Activated CD4-positive, alpha-beta T cell treated with anti-CD3 and anti-CD28 coated beads, Interleukin-2, amount 10 ng/mL, durations not matched to agents 24 days and 14 days (primary cell): ENCODE results near the gene CIROP. TPM values are rescaled to one million over a fixed set of nuclear protein-coding genes. Genes with fewer than 3 reads are reported as not detected.

Experiments used
- DNase-seq: peaks from one replicate; pipeline ENCODE4 v3.0.0; 2022
- H3K27ac Mint-ChIP-seq: one replicate; pipeline ENCODE4 v1.8.0; 2022; ENCODE audit warnings: mild to moderate bottlenecking, mixed read lengths
- H3K27me3 Mint-ChIP-seq: one replicate; pipeline ENCODE4 v1.8.0; 2022; ENCODE audit warnings: mixed read lengths
- H3K36me3 Mint-ChIP-seq: one replicate; pipeline ENCODE4 v1.8.0; 2022; ENCODE audit warnings: low read depth, mild to moderate bottlenecking, mixed read lengths
- H3K4me1 Mint-ChIP-seq: one replicate; pipeline ENCODE4 v1.8.0; 2021; ENCODE audit warnings: mixed read lengths
- H3K4me3 Mint-ChIP-seq: one replicate; pipeline ENCODE4 v1.8.0; 2022; ENCODE audit warnings: mild to moderate bottlenecking, moderate library complexity, mixed read lengths
- H3K9me3 Mint-ChIP-seq: one replicate; pipeline ENCODE4 v1.8.0; 2021; ENCODE audit warnings: mixed read lengths
- intact Hi-C: fragments of 100-400 bp; cut with micrococcal nuclease; formaldehyde crosslinking; loops from one replicate; pipeline ENCODE4 v1.15.1; 2023
- total RNA-seq: library from RNA; stranded (reverse); gene quantifications from 2 replicates; pipeline ENCODE4 v1.2.3, GENCODE V29; 2022

CIROP gene
- total RNA-seq, 1 donor from 2014 or later: not detected

DNA sequence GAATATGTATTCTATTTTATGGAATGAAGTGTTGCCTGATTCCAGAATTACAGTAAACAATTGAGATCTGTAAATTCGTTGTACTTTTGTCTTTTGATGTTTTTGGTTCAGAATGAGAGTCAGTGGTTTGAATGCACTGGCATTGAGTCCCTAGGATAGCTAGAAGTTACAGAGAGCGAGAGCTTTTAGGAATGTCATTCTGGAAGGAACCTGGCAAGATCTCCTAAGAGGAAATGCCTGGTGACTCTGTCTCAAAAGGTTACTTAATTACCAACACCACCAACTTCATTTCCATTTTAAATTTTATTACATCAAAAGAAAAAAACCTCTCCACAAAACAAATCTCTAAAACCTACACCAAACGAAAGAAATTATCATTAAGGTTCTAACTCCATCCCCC lies 20.2 kb upstream of the CIROP start:
- Mint-ChIP-seq H3K4me1 (peaks cover 19% of the 10 kb centered on the region), H3K27ac (no peak overlapping the region)

GRCh38 chr14:23124337-23124954 lies 19.7 kb upstream of the CIROP start:
- Mint-ChIP-seq H3K4me3 (no peak overlapping the region), H3K27ac (no peak overlapping the region), H3K9me3 (no peaks in the 10 kb centered on the region), H3K27me3 (peaks cover 6% of the 10 kb centered on the region), H3K4me1 (peaks cover 25% of the 10 kb centered on the region), H3K36me3 (no peaks in the 10 kb centered on the region)
- no peak for DNase-seq
- intact Hi-C loops: no loop called here

More for the DNA sequence above, 20.2 kb upstream of the CIROP start:
- no peaks in the 10 kb centered on the region for H3K36me3 Mint-ChIP-seq
- H3K9me3 Mint-ChIP-seq: no peaks in the 10 kb centered on the region
- no peak overlapping the region for H3K4me3 Mint-ChIP-seq
- peaks cover 9% of the 10 kb centered on the region for H3K27me3 Mint-ChIP-seq
- intact Hi-C loops: no loop called here
- no peak for DNase-seq

DNA sequence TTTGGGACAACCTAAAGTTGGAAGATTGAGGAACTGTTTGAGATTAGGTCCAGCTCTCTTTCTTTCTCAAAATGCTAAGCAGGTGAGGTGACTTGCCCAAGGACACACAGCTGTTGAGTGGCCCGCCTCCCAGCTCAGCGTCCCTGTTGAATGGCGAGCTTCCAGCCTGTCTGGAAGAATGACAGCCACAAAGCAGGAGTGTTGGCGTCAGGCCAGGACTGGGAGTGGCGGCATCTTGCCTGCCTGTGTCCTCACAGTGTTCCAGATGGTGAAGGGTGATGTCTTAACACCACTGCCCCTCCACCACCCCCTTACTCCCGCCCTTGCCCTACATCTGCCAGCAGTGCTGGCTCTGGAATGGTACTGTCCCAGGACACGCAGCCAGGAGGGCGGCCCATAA lies 18.6 kb upstream of the CIROP start:
- no peak overlapping the region for H3K4me3 Mint-ChIP-seq
- H3K9me3 Mint-ChIP-seq: no peaks in the 10 kb centered on the region
- H3K27me3 Mint-ChIP-seq: peaks cover 4% of the 10 kb centered on the region
- no peak overlapping the region for H3K27ac Mint-ChIP-seq
- intact Hi-C loops: no loop called here
- H3K36me3 Mint-ChIP-seq: no peaks in the 10 kb centered on the region
- peaks cover 28% of the 10 kb centered on the region for H3K4me1 Mint-ChIP-seq
- no peak for DNase-seq

DNA sequence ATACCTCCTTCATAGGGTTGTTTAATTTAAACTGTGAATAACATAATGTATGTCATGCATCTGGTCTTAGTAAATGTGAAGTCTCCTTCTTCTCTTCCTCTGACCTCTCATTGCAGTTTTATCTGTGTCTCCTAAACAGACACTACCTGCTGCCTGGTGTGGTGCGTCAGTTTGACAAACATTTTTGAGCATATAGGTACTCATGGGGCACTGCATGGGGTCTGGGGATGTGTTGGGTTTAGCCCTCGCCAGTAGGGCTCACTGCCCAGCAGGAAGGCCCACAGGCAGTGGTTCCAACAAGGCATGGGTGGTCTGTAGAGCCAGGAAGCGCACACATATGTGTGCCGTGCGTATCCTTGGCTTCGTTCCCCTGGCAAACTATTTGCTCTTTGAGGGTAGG lies 17.3 kb upstream of the CIROP start:
- Mint-ChIP-seq H3K27me3 (peaks cover 4% of the 10 kb centered on the region), H3K4me1 (peaks cover 28% of the 10 kb centered on the region), H3K27ac (no peak overlapping the region), H3K36me3 (no peaks in the 10 kb centered on the region), H3K9me3 (no peaks in the 10 kb centered on the region), H3K4me3 (no peak overlapping the region)
- intact Hi-C loops: no loop called here
- no peak for DNase-seq

DNA sequence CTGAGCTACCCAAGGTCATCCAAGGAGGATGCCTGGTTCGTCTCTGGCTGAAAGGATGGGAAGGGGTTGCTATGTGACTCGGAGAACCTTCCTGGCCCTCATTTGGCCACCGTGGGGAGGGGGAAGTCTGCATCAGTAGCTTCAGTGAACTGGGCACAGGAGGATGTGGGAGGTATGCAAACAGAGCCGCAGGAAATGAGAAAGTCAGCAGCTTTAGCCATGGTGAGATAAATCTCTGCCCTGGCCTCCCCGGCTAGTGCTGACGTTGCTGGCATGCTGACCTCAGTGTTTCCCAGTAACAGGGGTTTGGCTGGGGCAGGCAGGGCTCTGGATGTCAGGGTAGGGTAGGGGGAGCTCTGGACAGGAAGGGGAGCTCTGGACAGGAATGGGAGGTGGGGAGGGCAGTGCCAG lies 16.6 kb upstream of the CIROP start:
- Mint-ChIP-seq H3K4me3 (peak overlapping the region; percentile 16), H3K27me3 (peaks cover 4% of the 10 kb centered on the region), H3K4me1 (peaks cover 28% of the 10 kb centered on the region), H3K36me3 (no peaks in the 10 kb centered on the region), H3K9me3 (no peaks in the 10 kb centered on the region), H3K27ac (peak overlapping the region; percentile 43)
- intact Hi-C loops: loop anchor here (2.0 kb wide), 1 partner anchor 177 kb away; no protein-coding TSS in a partner anchor
- DNase-seq: peak; percentile 66

GRCh38 chr14:23120541-23121251 lies 15.9 kb upstream of the CIROP start:
- intact Hi-C loops: loop anchor here (1.0 to 2.0 kb wide), 3 partner anchors 67 to 260 kb away; no protein-coding TSS in a partner anchor
- DNase-seq: peak; percentile 94
- H3K4me3 Mint-ChIP-seq: peak overlapping the region; percentile 16

DNA sequence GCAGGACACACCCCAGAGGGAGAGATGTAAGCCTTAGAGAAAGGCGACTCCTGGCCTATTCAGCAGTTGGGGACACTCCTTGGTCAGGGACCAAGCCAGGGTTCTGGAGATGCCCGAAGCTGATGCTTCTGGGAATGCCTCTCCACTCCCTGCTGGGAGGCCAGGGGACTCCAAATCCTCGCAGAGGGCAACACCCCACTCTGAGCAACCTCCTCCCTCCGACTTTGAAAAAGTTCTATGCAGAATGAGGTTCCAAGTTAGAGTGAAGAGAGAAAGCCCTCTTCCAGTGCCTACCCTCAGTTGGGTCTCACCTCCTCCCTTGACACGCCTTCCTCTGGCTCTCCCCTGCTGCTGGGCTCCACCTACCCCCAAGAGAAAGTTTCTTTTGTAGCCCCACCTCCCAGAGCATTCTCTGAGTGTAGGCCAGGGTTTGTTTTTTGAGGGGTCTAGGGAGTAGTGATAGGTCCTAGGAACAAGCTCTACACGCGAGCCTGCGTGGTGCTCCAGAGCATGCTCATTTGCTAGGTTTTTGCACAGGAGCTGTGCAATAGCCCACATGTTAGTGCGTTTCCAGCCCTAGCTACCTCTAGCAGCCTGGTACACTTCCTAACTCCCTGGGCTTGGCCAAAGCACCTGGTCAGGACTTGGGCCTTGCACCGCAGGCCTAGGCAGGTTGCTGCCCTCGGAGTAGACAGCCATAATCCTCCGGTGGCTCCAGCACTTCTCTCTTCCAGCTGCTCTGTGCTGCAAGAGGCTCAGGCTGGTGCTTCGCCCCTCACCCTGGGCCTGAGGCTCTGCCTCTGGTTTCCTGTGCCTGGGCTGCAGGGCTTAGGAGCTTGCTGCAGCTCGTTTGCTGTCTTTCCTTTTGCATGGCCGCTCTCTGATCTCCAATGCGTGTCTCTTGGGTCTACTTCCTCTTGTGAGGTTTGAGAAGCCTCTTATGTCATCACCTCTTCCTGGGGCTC lies 14.9 kb upstream of the CIROP start:
- intact Hi-C loops: loop anchor here (1.0 to 2.0 kb wide), 3 partner anchors 68 to 261 kb away; no protein-coding TSS in a partner anchor
- Mint-ChIP-seq H3K27ac (peak overlapping the region; percentile 81), H3K4me1 (peaks cover 33% of the 10 kb centered on the region), H3K27me3 (peaks cover 8% of the 10 kb centered on the region), H3K36me3 (no peaks in the 10 kb centered on the region), H3K4me3 (peak overlapping the region; percentile 37), H3K9me3 (no peaks in the 10 kb centered on the region)
- peak; percentile 84 for DNase-seq

More at GRCh38 chr14:23120541-23121251, 15.9 kb upstream of the CIROP start:
- Mint-ChIP-seq H3K36me3 (no peaks in the 10 kb centered on the region), H3K9me3 (no peaks in the 10 kb centered on the region), H3K27ac (peak overlapping the region; percentile 81), H3K4me1 (peaks cover 28% of the 10 kb centered on the region), H3K27me3 (peaks cover 4% of the 10 kb centered on the region)

GRCh38 chr14:23118506-23119362 lies 13.9 kb upstream of the CIROP start, which contains the start of gene CEBPE:
Gene CEBPE (minus strand): TSS chr14:23119255. CDS start chr14:23119091, 164 bp downstream.
- peak within 1 kb of the TSS; percentile 81 for H3K27ac Mint-ChIP-seq
- H3K36me3 Mint-ChIP-seq: no peaks in the 10 kb centered on the region
- DNase-seq: no peak
- H3K9me3 Mint-ChIP-seq: no peaks in the 10 kb centered on the region
- peak within 1 kb of the TSS; percentile 37 for H3K4me3 Mint-ChIP-seq
- peaks cover 9% of the 10 kb centered on the region for H3K27me3 Mint-ChIP-seq
- peaks cover 36% of the 10 kb centered on the region for H3K4me1 Mint-ChIP-seq
- intact Hi-C loops: no loop called here

DNA sequence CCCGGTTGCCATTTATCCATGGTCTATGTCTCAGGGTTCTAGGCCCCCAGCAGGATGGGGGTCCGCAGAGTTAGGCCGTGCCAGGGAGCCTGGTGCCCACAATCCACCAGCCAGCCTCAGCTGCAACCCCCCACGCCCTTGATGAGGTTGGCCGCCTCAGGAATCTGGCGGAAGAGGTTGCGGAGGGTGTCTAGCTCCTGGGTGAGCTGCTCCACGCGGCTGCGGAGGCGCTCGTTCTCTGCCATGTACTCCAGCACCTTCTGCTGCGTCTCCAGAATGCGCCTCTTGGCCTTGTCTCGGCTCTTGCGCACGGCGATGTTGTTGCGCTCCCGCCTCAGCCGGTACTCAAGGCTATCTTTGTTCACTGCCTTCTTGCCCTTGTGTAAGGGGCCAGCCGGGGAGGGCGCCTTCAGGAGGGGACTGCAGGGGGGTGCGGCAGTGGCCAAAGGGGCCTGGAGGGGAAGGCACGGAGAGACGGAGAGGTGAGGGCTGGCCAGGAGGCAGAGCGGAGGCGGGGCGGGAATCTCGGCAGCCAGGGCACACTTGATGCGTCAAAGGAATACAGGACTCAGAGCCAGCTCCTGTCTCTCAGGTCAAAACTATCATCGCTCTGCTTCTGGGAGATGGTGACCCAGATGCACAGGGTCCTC lies 12.7 kb upstream of the CIROP start:
- no peak for DNase-seq
- H3K4me1 Mint-ChIP-seq: peaks cover 36% of the 10 kb centered on the region
- H3K9me3 Mint-ChIP-seq: no peaks in the 10 kb centered on the region
- H3K36me3 Mint-ChIP-seq: no peaks in the 10 kb centered on the region
- H3K4me3 Mint-ChIP-seq: no peak overlapping the region
- peaks cover 5% of the 10 kb centered on the region for H3K27me3 Mint-ChIP-seq
- intact Hi-C loops: no loop called here
- H3K27ac Mint-ChIP-seq: no peak overlapping the region

DNA sequence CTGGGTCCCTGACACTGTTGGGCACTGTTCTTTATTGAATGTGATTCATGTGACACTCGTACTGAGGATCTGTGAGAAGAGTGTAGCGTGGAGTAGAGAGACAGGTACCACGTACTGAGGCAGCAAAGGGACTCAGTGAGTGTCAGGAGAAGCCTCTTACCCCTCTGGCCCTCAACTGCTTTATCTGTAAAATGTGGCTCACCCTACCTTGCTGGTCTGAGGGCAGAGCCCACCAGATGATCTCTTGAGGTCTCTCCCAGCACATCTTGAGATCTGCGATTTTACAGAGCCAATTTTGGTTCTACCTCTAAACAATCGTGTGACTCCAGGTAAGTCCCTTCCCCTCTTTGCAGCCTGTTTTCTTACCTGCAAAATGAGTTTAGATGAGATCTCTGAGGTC lies 11.1 kb upstream of the CIROP start:
- DNase-seq: no peak
- Mint-ChIP-seq H3K27ac (no peak overlapping the region), H3K4me3 (no peak overlapping the region), H3K36me3 (no peaks in the 10 kb centered on the region), H3K27me3 (peaks cover 5% of the 10 kb centered on the region), H3K9me3 (no peaks in the 10 kb centered on the region), H3K4me1 (peaks cover 30% of the 10 kb centered on the region)
- intact Hi-C loops: no loop called here

GRCh38 chr14:23115039-23115731 lies 10.4 kb upstream of the CIROP start:
- DNase-seq: no peak
- Mint-ChIP-seq H3K4me1 (peaks cover 22% of the 10 kb centered on the region), H3K27me3 (peaks cover 5% of the 10 kb centered on the region), H3K36me3 (no peaks in the 10 kb centered on the region), H3K9me3 (no peaks in the 10 kb centered on the region), H3K4me3 (no peak overlapping the region), H3K27ac (no peak overlapping the region)
- intact Hi-C loops: no loop called here

- no peak for DNase-seq
- peaks cover 17% of the 10 kb centered on the region for H3K4me1 Mint-ChIP-seq
- H3K27ac Mint-ChIP-seq: no peak overlapping the region
- intact Hi-C loops: no loop called here
- H3K4me3 Mint-ChIP-seq: no peak overlapping the region
- no peaks in the 10 kb centered on the region for H3K36me3 Mint-ChIP-seq
- H3K9me3 Mint-ChIP-seq: no peaks in the 10 kb centered on the region
- H3K27me3 Mint-ChIP-seq: peaks cover 5% of the 10 kb centered on the region
These were observed 9.9 kb upstream of the CIROP start for GRCh38 chr14:23114669-23115038.
